ENCODE results near the gene LMNA.

GRCh38 chr1:156151093-156151688 is 36.7 kb downstream of the LMNA start:
- TF ChIP-seq CTCF (IDR thresholded peaks at IDR 0.05) (no peak), POLR2A (IDR thresholded peaks at IDR 0.05) (no peak)

Measured in Peyer's patch (tissue), 4 donors.